Type B pancreatic cell (in vitro differentiated cells): ENCODE measurements around the gene APBB2. TPM values are rescaled to one million over a fixed set of nuclear protein-coding genes. Genes with fewer than 3 reads are reported as not detected.

ENCODE experiments used
- DNase-seq: peaks from one replicate; pipeline ENCODE4 v3.0.0; 2021; ENCODE audit warnings: mixed read lengths; ENCODE audit not compliant: unreplicated experiment; ENCODE audit errors: extremely low spot score
- H3K27ac Mint-ChIP-seq: 2 replicates; pipeline ENCODE4 v1.8.0; 2021; ENCODE audit warnings: mild to moderate bottlenecking, mixed read lengths
- H3K27me3 Mint-ChIP-seq: 2 replicates; pipeline ENCODE4 v1.8.0; 2021; ENCODE audit warnings: mixed read lengths
- H3K36me3 Mint-ChIP-seq: 2 replicates; pipeline ENCODE4 v1.8.0; 2021; ENCODE audit warnings: mixed read lengths
- H3K4me1 Mint-ChIP-seq: one replicate; pipeline ENCODE4 v1.8.0; 2021; ENCODE audit warnings: mixed read lengths; ENCODE audit not compliant: unreplicated experiment
- H3K4me3 Mint-ChIP-seq: 2 replicates; pipeline ENCODE4 v1.8.0; 2021; ENCODE audit warnings: mild to moderate bottlenecking, mixed read lengths
- H3K9me3 Mint-ChIP-seq: 2 replicates; pipeline ENCODE4 v1.8.0; 2021; ENCODE audit warnings: mixed read lengths
- total RNA-seq: library from RNA; stranded (reverse); gene quantifications from 2 replicates; pipeline ENCODE4 v1.2.1, GENCODE V29; 2021; ENCODE audit warnings: low replicate concordance
- TF ChIP-seq, protein P1 (sequence below): fragments of 200-600 bp; sonication (generic); conservative IDR thresholded peaks from 2 replicates; pipeline ENCODE4 v1.5.0; 2021; ENCODE audit warnings: antibody characterized with exemption, mild to moderate bottlenecking

Gene APBB2
- total RNA-seq, 1 donor from 2014 or later = 33.3 TPM

DNA sequence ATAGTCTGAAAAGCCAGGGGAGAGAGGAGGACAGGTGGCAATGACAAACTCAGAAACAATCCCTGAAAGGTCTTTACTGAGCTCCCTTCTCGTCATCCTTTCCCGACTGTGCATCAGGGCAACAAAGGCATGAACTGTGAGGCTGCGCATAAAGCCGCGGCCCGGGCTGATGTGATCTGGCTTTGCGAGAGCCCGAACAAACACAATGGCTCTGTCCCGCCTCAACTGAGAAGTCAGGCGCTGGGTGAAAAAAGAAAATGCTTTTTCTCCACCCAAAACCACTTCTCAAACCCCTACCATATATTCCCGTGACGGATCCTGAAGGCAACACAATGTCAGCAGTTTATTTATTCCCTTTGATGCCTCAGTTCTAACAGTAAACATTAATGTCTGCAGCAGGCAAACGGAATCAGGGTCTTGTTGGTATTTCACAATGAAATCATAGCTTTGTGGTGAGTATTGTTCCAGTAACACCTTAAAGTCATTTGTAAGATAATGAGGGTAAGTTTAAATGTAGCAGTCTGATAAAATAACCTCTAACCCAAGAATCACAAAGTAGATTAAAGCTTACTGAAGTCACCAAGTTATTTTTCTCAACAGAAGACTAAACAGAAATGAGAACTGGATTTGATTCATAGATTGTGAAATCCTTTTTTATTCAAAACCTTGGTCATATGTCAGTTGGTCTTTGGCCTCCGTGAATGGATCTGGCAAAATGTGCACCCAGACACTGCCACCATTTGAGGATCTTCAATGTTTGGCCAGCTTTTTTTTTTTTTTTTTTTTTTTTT, 67.4 kb downstream of the APBB2 start:
- TF ChIP-seq, protein P1, sequence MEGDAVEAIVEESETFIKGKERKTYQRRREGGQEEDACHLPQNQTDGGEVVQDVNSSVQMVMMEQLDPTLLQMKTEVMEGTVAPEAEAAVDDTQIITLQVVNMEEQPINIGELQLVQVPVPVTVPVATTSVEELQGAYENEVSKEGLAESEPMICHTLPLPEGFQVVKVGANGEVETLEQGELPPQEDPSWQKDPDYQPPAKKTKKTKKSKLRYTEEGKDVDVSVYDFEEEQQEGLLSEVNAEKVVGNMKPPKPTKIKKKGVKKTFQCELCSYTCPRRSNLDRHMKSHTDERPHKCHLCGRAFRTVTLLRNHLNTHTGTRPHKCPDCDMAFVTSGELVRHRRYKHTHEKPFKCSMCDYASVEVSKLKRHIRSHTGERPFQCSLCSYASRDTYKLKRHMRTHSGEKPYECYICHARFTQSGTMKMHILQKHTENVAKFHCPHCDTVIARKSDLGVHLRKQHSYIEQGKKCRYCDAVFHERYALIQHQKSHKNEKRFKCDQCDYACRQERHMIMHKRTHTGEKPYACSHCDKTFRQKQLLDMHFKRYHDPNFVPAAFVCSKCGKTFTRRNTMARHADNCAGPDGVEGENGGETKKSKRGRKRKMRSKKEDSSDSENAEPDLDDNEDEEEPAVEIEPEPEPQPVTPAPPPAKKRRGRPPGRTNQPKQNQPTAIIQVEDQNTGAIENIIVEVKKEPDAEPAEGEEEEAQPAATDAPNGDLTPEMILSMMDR = no peak
- Mint-ChIP-seq H3K27me3 (no peaks in the 10 kb centered on the region), H3K9me3 (no peaks in the 10 kb centered on the region), H3K4me1 (peaks cover 38% of the 10 kb centered on the region), H3K27ac (peak overlapping the region; percentile 63), H3K36me3 (peaks cover under 1% of the 10 kb centered on the region), H3K4me3 (peak overlapping the region; percentile 45)
- no peak for DNase-seq

DNA sequence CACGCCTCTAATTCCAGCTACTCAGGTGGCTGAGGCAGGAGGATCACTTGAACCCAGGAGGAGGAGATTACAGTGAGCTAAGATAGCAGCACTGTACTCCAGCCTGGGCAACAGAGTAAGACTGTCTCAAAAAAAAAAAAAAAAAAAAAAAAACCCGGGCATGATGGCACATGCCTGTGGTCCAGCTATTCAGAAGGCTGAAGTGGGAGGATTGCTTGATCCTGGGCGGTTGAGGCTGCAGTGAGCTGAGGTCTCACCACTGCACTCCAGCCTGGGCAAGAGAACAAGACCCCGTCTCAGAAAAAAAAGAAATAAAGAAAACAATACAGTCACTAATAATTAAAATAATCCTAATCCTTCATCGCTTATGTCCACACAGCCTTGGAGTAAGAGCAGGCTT, 68.1 kb downstream of the APBB2 start:
- Mint-ChIP-seq H3K4me1 (peaks cover 38% of the 10 kb centered on the region), H3K4me3 (peak overlapping the region; percentile 45), H3K36me3 (peaks cover 7% of the 10 kb centered on the region), H3K9me3 (no peaks in the 10 kb centered on the region), H3K27me3 (no peaks in the 10 kb centered on the region), H3K27ac (peak overlapping the region; percentile 63)
- TF ChIP-seq, protein P1 = no peak
- no peak for DNase-seq

DNA sequence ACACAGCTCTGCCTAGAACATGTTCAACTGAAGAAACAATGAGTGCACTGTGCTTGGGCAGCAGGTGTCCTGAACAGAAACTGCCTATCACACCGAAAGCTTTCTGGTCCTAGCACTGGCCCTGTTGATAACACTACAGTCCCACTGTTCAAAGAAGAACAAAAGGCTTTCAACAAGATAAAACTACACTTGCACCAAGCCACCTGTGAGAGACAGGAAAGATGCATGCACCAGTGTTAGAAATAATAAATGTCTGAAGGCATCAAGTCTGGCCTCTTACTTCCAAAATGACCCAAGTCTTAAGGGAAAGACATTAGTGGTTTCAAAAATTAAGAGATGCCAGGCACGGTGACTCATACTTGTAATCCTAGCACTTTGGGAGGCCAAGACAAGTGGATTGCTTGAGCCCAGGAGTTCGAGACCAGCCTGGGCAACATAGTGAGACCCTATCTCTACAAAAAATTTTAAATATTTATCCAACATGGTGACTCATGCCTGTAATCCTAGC, 68.7 kb downstream of the APBB2 start:
- TF ChIP-seq, protein P1 = no peak
- no peak overlapping the region for H3K4me3 Mint-ChIP-seq
- H3K27ac Mint-ChIP-seq = no peak overlapping the region
- H3K4me1 Mint-ChIP-seq = peaks cover 38% of the 10 kb centered on the region
- no peaks in the 10 kb centered on the region for H3K27me3 Mint-ChIP-seq
- H3K36me3 Mint-ChIP-seq = peaks cover 10% of the 10 kb centered on the region
- no peaks in the 10 kb centered on the region for H3K9me3 Mint-ChIP-seq
- no peak for DNase-seq

DNA sequence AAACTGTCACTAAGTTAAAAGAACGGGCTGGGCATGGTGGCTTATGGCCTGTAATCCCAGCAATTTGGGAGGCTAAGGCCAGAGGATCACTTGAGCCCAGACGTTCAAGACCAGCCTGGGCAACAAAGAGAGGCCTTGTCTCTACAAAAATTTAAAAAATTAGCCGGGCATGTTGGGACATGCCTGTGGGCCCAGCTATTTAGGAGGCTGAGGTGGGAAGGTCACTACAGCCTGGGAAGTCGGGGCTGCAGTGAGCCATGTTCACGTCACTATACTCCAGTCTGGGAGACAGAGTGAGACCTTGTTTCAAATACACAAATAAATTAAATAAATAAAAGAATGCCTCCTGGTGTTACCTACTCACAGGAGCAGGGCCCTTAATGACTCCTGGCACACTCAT, 69.5 kb downstream of the APBB2 start:
- H3K4me3 Mint-ChIP-seq = no peak overlapping the region
- H3K27me3 Mint-ChIP-seq = no peaks in the 10 kb centered on the region
- TF ChIP-seq, protein P1 = no peak
- DNase-seq = no peak
- no peak overlapping the region for H3K27ac Mint-ChIP-seq
- no peaks in the 10 kb centered on the region for H3K9me3 Mint-ChIP-seq
- peaks cover 10% of the 10 kb centered on the region for H3K36me3 Mint-ChIP-seq
- peaks cover 37% of the 10 kb centered on the region for H3K4me1 Mint-ChIP-seq

DNA sequence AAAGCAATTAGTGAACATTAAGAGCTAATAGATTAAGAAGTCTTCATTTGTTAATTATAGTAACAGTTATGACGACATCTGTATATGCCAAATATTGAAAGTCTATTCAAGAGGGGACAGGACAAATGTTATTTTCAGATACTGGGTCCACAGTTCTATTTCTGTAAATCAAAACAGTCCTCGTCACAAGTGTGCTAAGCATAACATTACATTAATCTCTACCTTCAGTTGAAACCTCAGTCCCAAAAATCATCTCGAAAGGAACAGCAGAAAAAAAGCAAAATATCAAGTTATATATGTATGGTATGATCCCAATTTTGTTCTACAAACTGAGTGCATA, 70.3 kb downstream of the APBB2 start:
- Mint-ChIP-seq H3K36me3 (peaks cover 10% of the 10 kb centered on the region), H3K4me1 (peaks cover 34% of the 10 kb centered on the region), H3K27me3 (no peaks in the 10 kb centered on the region), H3K27ac (no peak overlapping the region), H3K4me3 (no peak overlapping the region), H3K9me3 (no peaks in the 10 kb centered on the region)
- TF ChIP-seq, protein P1 = no peak
- DNase-seq = no peak
